Natural killer cell treated with Interleukin-12 subunit alpha and Interleukin-12 subunit beta and Interleukin-15 and Interleukin-18, amount 100 ng/mL, for 72 hours (primary cell): Measurements from ENCODE around the gene IFIT1B. TPM values are rescaled to one million over a fixed set of nuclear protein-coding genes. Genes with fewer than 3 reads are reported as not detected.

Source experiments
- ATAC-seq, 2 donors: fragments of 150-1000 bp; cut with Tn5 transposase in 1 of 2; sonication (Bioruptor Pico), chemical (Tn5 transposase) in 1 of 2; 2 replicates each; pipeline ENCODE4 v1.10.0; 2021
- DNase-seq: peaks from one replicate; pipeline ENCODE4 v3.0.0; 2022; ENCODE audit warnings: low spot score
- H3K27ac Mint-ChIP-seq, 2 donors: 1 replicate in 1 of 2; 2 replicates in 1 of 2; pipeline ENCODE4 v1.8.0; 2022; ENCODE audit warnings: mixed read lengths in 2 of 2, mild to moderate bottlenecking in 1 of 2, moderate library complexity in 1 of 2
- H3K27me3 Mint-ChIP-seq, 2 donors: 1 replicate in 1 of 2; 2 replicates in 1 of 2; pipeline ENCODE4 v1.8.0; 2022; ENCODE audit warnings: mixed read lengths in 2 of 2
- H3K36me3 Mint-ChIP-seq: one replicate; pipeline ENCODE4 v1.8.0; 2022; ENCODE audit warnings: mixed read lengths
- H3K4me1 Mint-ChIP-seq, 2 donors: 1 replicate in 1 of 2; 2 replicates in 1 of 2; pipeline ENCODE4 v1.8.0; 2022; ENCODE audit warnings: low read depth in 2 of 2, mixed read lengths in 2 of 2, mild to moderate bottlenecking in 1 of 2
- H3K4me3 Mint-ChIP-seq: one replicate; pipeline ENCODE4 v1.8.0; 2022; ENCODE audit warnings: mixed read lengths
- H3K9me3 Mint-ChIP-seq: 2 replicates; pipeline ENCODE4 v1.8.0; 2022; ENCODE audit warnings: mixed read lengths
- total RNA-seq, 2 donors: library from RNA; stranded (reverse); gene quantifications; one replicate each; pipeline ENCODE4 v1.2.3, GENCODE V29; 2022

Gene IFIT1B
- total RNA-seq, 2 donors from 2014 or later: not detected

GRCh38 chr10:89355394-89355931, 22.4 kb upstream of the IFIT1B start:
- Mint-ChIP-seq H3K4me1 (peaks cover 0 to 15% of the 10 kb centered on the region in 2 donors), H3K9me3 (no peaks in the 10 kb centered on the region), H3K27ac (no peak overlapping the region), H3K36me3 (peaks cover 5% of the 10 kb centered on the region), H3K4me3 (no peak overlapping the region), H3K27me3 (peaks cover 28 to 32% of the 10 kb centered on the region in 2 donors)
- DNase-seq: no peak
- peak; percentile 65 to 67 for ATAC-seq

- H3K4me3 Mint-ChIP-seq: no peak overlapping the region
- H3K4me1 Mint-ChIP-seq: peaks cover 0 to 3% of the 10 kb centered on the region in 2 donors
- peaks cover 26 to 28% of the 10 kb centered on the region in 2 donors for H3K27me3 Mint-ChIP-seq
- no peak overlapping the region for H3K27ac Mint-ChIP-seq
- DNase-seq (no peak), ATAC-seq (no peak)
- H3K9me3 Mint-ChIP-seq: no peaks in the 10 kb centered on the region
- H3K36me3 Mint-ChIP-seq: peaks cover 5% of the 10 kb centered on the region
Observed at GRCh38 chr10:89357096-89357495, 20.8 kb upstream of the IFIT1B start.

- peaks cover 5% of the 10 kb centered on the region for H3K36me3 Mint-ChIP-seq
- DNase-seq (no peak), ATAC-seq (no peak)
- H3K27ac Mint-ChIP-seq: no peak overlapping the region
- peaks cover 20% of the 10 kb centered on the region in 2 donors for H3K27me3 Mint-ChIP-seq
- H3K4me1 Mint-ChIP-seq: no peaks in the 10 kb centered on the region
- no peak overlapping the region for H3K4me3 Mint-ChIP-seq
- H3K9me3 Mint-ChIP-seq: no peaks in the 10 kb centered on the region
Observed at GRCh38 chr10:89357975-89358374, 19.9 kb upstream of the IFIT1B start.

GRCh38 chr10:89360157-89360556, 17.7 kb upstream of the IFIT1B start:
- H3K36me3 Mint-ChIP-seq: no peaks in the 10 kb centered on the region
- no peak overlapping the region for H3K4me3 Mint-ChIP-seq
- no peaks in the 10 kb centered on the region for H3K9me3 Mint-ChIP-seq
- DNase-seq (no peak), ATAC-seq (no peak)
- peaks cover 12 to 18% of the 10 kb centered on the region in 2 donors for H3K27me3 Mint-ChIP-seq
- peaks cover 8 to 9% of the 10 kb centered on the region in 2 donors for H3K4me1 Mint-ChIP-seq
- H3K27ac Mint-ChIP-seq: no peak overlapping the region

GRCh38 chr10:89362929-89363328, 14.9 kb upstream of the IFIT1B start:
- Mint-ChIP-seq H3K9me3 (no peaks in the 10 kb centered on the region), H3K27ac (no peak overlapping the region), H3K4me1 (peaks cover 16 to 17% of the 10 kb centered on the region in 2 donors), H3K4me3 (no peak overlapping the region), H3K27me3 (peaks cover 12 to 16% of the 10 kb centered on the region in 2 donors), H3K36me3 (no peaks in the 10 kb centered on the region)
- ATAC-seq: no peak
- no peak for DNase-seq

GRCh38 chr10:89363729-89364442, 14.0 kb upstream of the IFIT1B start:
- peaks cover 26% of the 10 kb centered on the region in 2 donors for H3K4me1 Mint-ChIP-seq
- H3K27ac Mint-ChIP-seq: no peak overlapping the region
- ATAC-seq (no peak), DNase-seq (no peak)
- H3K9me3 Mint-ChIP-seq: no peaks in the 10 kb centered on the region
- no peak overlapping the region for H3K4me3 Mint-ChIP-seq
- no peaks in the 10 kb centered on the region for H3K36me3 Mint-ChIP-seq
- peaks cover 12 to 16% of the 10 kb centered on the region in 2 donors for H3K27me3 Mint-ChIP-seq

GRCh38 chr10:89364531-89364930, 13.3 kb upstream of the IFIT1B start:
- Mint-ChIP-seq H3K9me3 (no peaks in the 10 kb centered on the region), H3K4me3 (no peak overlapping the region)
- ATAC-seq: no peak

GRCh38 chr10:89367529-89367928, 10.3 kb upstream of the IFIT1B start:
- H3K27me3 Mint-ChIP-seq: peaks cover 0 to 16% of the 10 kb centered on the region in 2 donors
- peak overlapping the region; percentile 2 to 3 for H3K27ac Mint-ChIP-seq
- no peaks in the 10 kb centered on the region for H3K9me3 Mint-ChIP-seq
- DNase-seq: peak; percentile 61
- peak; percentile 89 to 93 for ATAC-seq
- no peak overlapping the region for H3K4me3 Mint-ChIP-seq
- H3K4me1 Mint-ChIP-seq: peaks cover 31% of the 10 kb centered on the region in 2 donors
- H3K36me3 Mint-ChIP-seq: no peaks in the 10 kb centered on the region

More at GRCh38 chr10:89364531-89364930, 13.3 kb upstream of the IFIT1B start:
- no peak overlapping the region for H3K27ac Mint-ChIP-seq
- H3K4me1 Mint-ChIP-seq: peaks cover 31% of the 10 kb centered on the region in 2 donors
- H3K27me3 Mint-ChIP-seq: peaks cover 12 to 19% of the 10 kb centered on the region in 2 donors
- no peak for DNase-seq
- H3K36me3 Mint-ChIP-seq: no peaks in the 10 kb centered on the region

- no peak overlapping the region for H3K4me3 Mint-ChIP-seq
- H3K27ac Mint-ChIP-seq: no peak overlapping the region
- DNase-seq (no peak), ATAC-seq (no peak)
- peaks cover 0 to 20% of the 10 kb centered on the region in 2 donors for H3K27me3 Mint-ChIP-seq
- peaks cover 31% of the 10 kb centered on the region in 2 donors for H3K4me1 Mint-ChIP-seq
- no peaks in the 10 kb centered on the region for H3K36me3 Mint-ChIP-seq
- no peaks in the 10 kb centered on the region for H3K9me3 Mint-ChIP-seq
Observed at GRCh38 chr10:89368129-89368528, 9.7 kb upstream of the IFIT1B start.

GRCh38 chr10:89369156-89370105, 8.4 kb upstream of the IFIT1B start:
- H3K27me3 Mint-ChIP-seq: peaks cover 5 to 21% of the 10 kb centered on the region in 2 donors
- H3K9me3 Mint-ChIP-seq: no peaks in the 10 kb centered on the region
- H3K4me3 Mint-ChIP-seq: no peak overlapping the region
- peaks cover 28% of the 10 kb centered on the region in 2 donors for H3K4me1 Mint-ChIP-seq
- H3K27ac Mint-ChIP-seq: no peak overlapping the region
- DNase-seq: no peak
- no peak for ATAC-seq
- H3K36me3 Mint-ChIP-seq: no peaks in the 10 kb centered on the region

GRCh38 chr10:89371079-89371478, 6.8 kb upstream of the IFIT1B start:
- ATAC-seq (no peak), DNase-seq (no peak)
- H3K4me3 Mint-ChIP-seq: no peak overlapping the region
- H3K36me3 Mint-ChIP-seq: no peaks in the 10 kb centered on the region
- H3K4me1 Mint-ChIP-seq: peaks cover 22 to 23% of the 10 kb centered on the region in 2 donors
- no peaks in the 10 kb centered on the region for H3K9me3 Mint-ChIP-seq
- no peak overlapping the region for H3K27ac Mint-ChIP-seq
- H3K27me3 Mint-ChIP-seq: peaks cover 6 to 15% of the 10 kb centered on the region in 2 donors

- H3K27ac Mint-ChIP-seq: no peak overlapping the region
Observed at GRCh38 chr10:89371987-89372386, 5.9 kb upstream of the IFIT1B start.

GRCh38 chr10:89373916-89374711, 3.7 kb upstream of the IFIT1B start:
- peaks cover 2 to 3% of the 10 kb centered on the region in 2 donors for H3K4me1 Mint-ChIP-seq
- no peaks in the 10 kb centered on the region for H3K36me3 Mint-ChIP-seq
- ATAC-seq (no peak), DNase-seq (no peak)
- H3K27ac Mint-ChIP-seq: no peak overlapping the region
- H3K9me3 Mint-ChIP-seq: no peaks in the 10 kb centered on the region
- peaks cover 6 to 19% of the 10 kb centered on the region in 2 donors for H3K27me3 Mint-ChIP-seq
- H3K4me3 Mint-ChIP-seq: no peak overlapping the region

More at GRCh38 chr10:89371987-89372386, 5.9 kb upstream of the IFIT1B start:
- peaks cover 21 to 22% of the 10 kb centered on the region in 2 donors for H3K4me1 Mint-ChIP-seq
- DNase-seq (no peak), ATAC-seq (no peak)
- H3K27me3 Mint-ChIP-seq: peaks cover 6 to 19% of the 10 kb centered on the region in 2 donors
- no peaks in the 10 kb centered on the region for H3K9me3 Mint-ChIP-seq
- H3K4me3 Mint-ChIP-seq: no peak overlapping the region
- H3K36me3 Mint-ChIP-seq: no peaks in the 10 kb centered on the region
